ENCODE measurements around the gene MEFV. TPM values are rescaled to one million over a fixed set of nuclear protein-coding genes. Genes with fewer than 3 reads are reported as not detected.

Gene MEFV
- total and polyA plus RNA-seq, 2 of the 4 experiments (the other 2 are of a cell fraction): not detected

- no peak overlapping the region for H4K91ac ChIP-seq (ENCODE audit: insufficient read depth, low read depth, low read length)
- BruUV-seq (replicated peaks): no TSS peak
- H2BK5ac ChIP-seq (ENCODE audit: low read depth, low read length, poor library complexity, severe bottlenecking): no peak overlapping the region
- no peaks in the 10 kb centered on the region for H3K9me1 ChIP-seq (ENCODE audit: insufficient read depth, low read length)
- ATAC-seq (ENCODE audit: low read depth) (no peak), DNase-seq (no peak)
- H3K36me3 ChIP-seq (ENCODE audit: control insufficient read depth, insufficient read depth, low read length): peaks cover 40% of the 10 kb centered on the region
- H2BK20ac ChIP-seq (ENCODE audit: low read depth, low read length): no peak overlapping the region
- intact Hi-C loops (cut with micrococcal nuclease) (no loop called here), dilution Hi-C loops (cut with HindIII; ENCODE audit: low sequenced_read_pairs, unreplicated experiment) (no loop called here), in situ Hi-C loops (cut with MboI; ENCODE audit: low sequenced_read_pairs) (no loop called here)
- H3K14ac ChIP-seq (replicated peaks; ENCODE audit: low read depth, low read length): no peak overlapping the region
- no peak overlapping the region for H4K8ac ChIP-seq (ENCODE audit: low read depth in 2 of 2, low read length in 2 of 2)
- H3K4ac ChIP-seq (ENCODE audit: low read depth, low read length): no peak overlapping the region
- ChIA-PET POLR2A (ENCODE audit: unreplicated experiment) (no interaction called here), CTCF (no interaction called here)
- H2BK120ac ChIP-seq (ENCODE audit: low read depth, low read length): no peak overlapping the region
- peaks cover 10% of the 10 kb centered on the region; the same call in 1 of the 2 replicates for H4K20me1 ChIP-seq (ENCODE audit: insufficient read depth, low read length)
- H2AK5ac ChIP-seq (ENCODE audit: low read depth, low read length): no peak overlapping the region
- no peak overlapping the region for H2AK9ac ChIP-seq (replicated peaks; ENCODE audit: low read depth, low read length, poor library complexity)
- 30% methylated on average over 16 of the region's 45 CpGs; no CpG with 5 or more reads in 1 of the 2 experiments for WGBS, 2 experiments (ENCODE audit: extremely low coverage in 2 of 2, insufficient read length in 1 of 2)
- no peak overlapping the region for H3K56ac ChIP-seq (ENCODE audit: extremely low read depth, insufficient read depth, low read length)
- no peak overlapping the region for H2AFZ ChIP-seq (replicated peaks; ENCODE audit: low read length, poor library complexity)
- H3K9me3 ChIP-seq (ENCODE audit: control insufficient read depth, insufficient read depth, low read length): peaks cover 62% of the 10 kb centered on the region
- H3K27ac ChIP-seq (ENCODE audit: insufficient read depth, low read length): no peak overlapping the region
- H3K27me3 ChIP-seq (ENCODE audit: control insufficient read depth, insufficient read depth, low read length): no peaks in the 10 kb centered on the region
- no peaks in the 10 kb centered on the region for H3K4me1 ChIP-seq (ENCODE audit: control insufficient read depth, insufficient read depth, low read length)
- H3K18ac ChIP-seq (ENCODE audit: low read depth, low read length): no peak overlapping the region
- no peak overlapping the region for H3K23ac ChIP-seq (ENCODE audit: low read depth, low read length)
- TF ChIP-seq, protein P1, sequence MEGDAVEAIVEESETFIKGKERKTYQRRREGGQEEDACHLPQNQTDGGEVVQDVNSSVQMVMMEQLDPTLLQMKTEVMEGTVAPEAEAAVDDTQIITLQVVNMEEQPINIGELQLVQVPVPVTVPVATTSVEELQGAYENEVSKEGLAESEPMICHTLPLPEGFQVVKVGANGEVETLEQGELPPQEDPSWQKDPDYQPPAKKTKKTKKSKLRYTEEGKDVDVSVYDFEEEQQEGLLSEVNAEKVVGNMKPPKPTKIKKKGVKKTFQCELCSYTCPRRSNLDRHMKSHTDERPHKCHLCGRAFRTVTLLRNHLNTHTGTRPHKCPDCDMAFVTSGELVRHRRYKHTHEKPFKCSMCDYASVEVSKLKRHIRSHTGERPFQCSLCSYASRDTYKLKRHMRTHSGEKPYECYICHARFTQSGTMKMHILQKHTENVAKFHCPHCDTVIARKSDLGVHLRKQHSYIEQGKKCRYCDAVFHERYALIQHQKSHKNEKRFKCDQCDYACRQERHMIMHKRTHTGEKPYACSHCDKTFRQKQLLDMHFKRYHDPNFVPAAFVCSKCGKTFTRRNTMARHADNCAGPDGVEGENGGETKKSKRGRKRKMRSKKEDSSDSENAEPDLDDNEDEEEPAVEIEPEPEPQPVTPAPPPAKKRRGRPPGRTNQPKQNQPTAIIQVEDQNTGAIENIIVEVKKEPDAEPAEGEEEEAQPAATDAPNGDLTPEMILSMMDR (conservative IDR thresholded peaks at IDR 0.05; ENCODE audit: low read depth, low read length): no peak
- TF ChIP-seq CEBPB (IDR thresholded peaks at IDR 0.05; ENCODE audit: low read depth, low read length): no peak
- TF ChIP-seq MXI1 (IDR thresholded peaks at IDR 0.05; ENCODE audit: borderline replicate concordance, low read depth, low read length): no peak
- TF ChIP-seq FOS (IDR thresholded peaks at IDR 0.05; ENCODE audit: low read depth, low read length): no peak
- no peak for TF ChIP-seq MAFK (IDR thresholded peaks at IDR 0.05; ENCODE audit: low read depth, low read length)
- no peak for TF ChIP-seq RFX5 (IDR thresholded peaks at IDR 0.05; ENCODE audit: low read depth, low read length)
- TF ChIP-seq CHD1 (IDR thresholded peaks at IDR 0.05; ENCODE audit: low read depth, low read length): no peak
- TF ChIP-seq BHLHE40 (IDR thresholded peaks at IDR 0.05; ENCODE audit: low read depth, low read length): no peak
- H2BK15ac ChIP-seq (ENCODE audit: low read depth, low read length): no peak overlapping the region
- no peak overlapping the region for H3K4me3 ChIP-seq (ENCODE audit: insufficient read depth, low read depth, low read length)
- H3K9ac ChIP-seq (ENCODE audit: low read depth, low read length): no peak overlapping the region
- H4K5ac ChIP-seq (ENCODE audit: low read depth, low read length): no peak overlapping the region
- no peak overlapping the region for H3K4me2 ChIP-seq (ENCODE audit: low read depth, low read length)
- peaks cover 47 to 49% of the 10 kb centered on the region in 2 experiments for H3K79me1 ChIP-seq (ENCODE audit: low read depth in 1 of 2, low read length in 2 of 2)
Measured at GRCh38 chr16:3295209-3295608, 38.8 kb upstream of the MEFV start.

Data from IMR-90 (cell line).